ENCODE data around the gene E2F8. TPM values are rescaled to one million over a fixed set of nuclear protein-coding genes. Genes with fewer than 3 reads are reported as not detected.

Gene E2F8
- total RNA-seq, 1 donor from 2014 or later = 1.7 TPM

- no peak overlapping the region for H3K27ac Mint-ChIP-seq (ENCODE audit: unreplicated experiment)
- no peaks in the 10 kb centered on the region for H3K9me3 Mint-ChIP-seq (ENCODE audit: unreplicated experiment)
- no peak for DNase-seq (ENCODE audit: extremely low spot score, unreplicated experiment)
- H3K27me3 Mint-ChIP-seq (ENCODE audit: unreplicated experiment) = no peaks in the 10 kb centered on the region
- no peak overlapping the region for H3K4me3 Mint-ChIP-seq (ENCODE audit: unreplicated experiment)
- no peaks in the 10 kb centered on the region for H3K4me1 Mint-ChIP-seq (ENCODE audit: unreplicated experiment)
- peaks cover under 1% of the 10 kb centered on the region for H3K36me3 Mint-ChIP-seq (ENCODE audit: unreplicated experiment)
- no peak for TF ChIP-seq CTCF (IDR thresholded peaks at IDR 0.05)
These were observed 11.1 kb downstream of the E2F8 start for GRCh38 chr11:19229671-19230070.

GRCh38 chr11:19228968-19229367, 11.8 kb downstream of the E2F8 start:
- peaks cover 3% of the 10 kb centered on the region for H3K36me3 Mint-ChIP-seq (ENCODE audit: unreplicated experiment)
- no peaks in the 10 kb centered on the region for H3K9me3 Mint-ChIP-seq (ENCODE audit: unreplicated experiment)
- H3K27me3 Mint-ChIP-seq (ENCODE audit: unreplicated experiment) = no peaks in the 10 kb centered on the region
- TF ChIP-seq CTCF (IDR thresholded peaks at IDR 0.05) = no peak
- DNase-seq (ENCODE audit: extremely low spot score, unreplicated experiment) = no peak
- no peak overlapping the region for H3K27ac Mint-ChIP-seq (ENCODE audit: unreplicated experiment)
- H3K4me1 Mint-ChIP-seq (ENCODE audit: unreplicated experiment) = no peaks in the 10 kb centered on the region
- H3K4me3 Mint-ChIP-seq (ENCODE audit: unreplicated experiment) = no peak overlapping the region

GRCh38 chr11:19226378-19227195, 14.2 kb downstream of the E2F8 start:
- H3K9me3 Mint-ChIP-seq (ENCODE audit: unreplicated experiment) = no peaks in the 10 kb centered on the region
- H3K4me3 Mint-ChIP-seq (ENCODE audit: unreplicated experiment) = no peak overlapping the region
- no peak for TF ChIP-seq CTCF (IDR thresholded peaks at IDR 0.05)
- no peaks in the 10 kb centered on the region for H3K4me1 Mint-ChIP-seq (ENCODE audit: unreplicated experiment)
- peaks cover 3% of the 10 kb centered on the region for H3K36me3 Mint-ChIP-seq (ENCODE audit: unreplicated experiment)
- H3K27ac Mint-ChIP-seq (ENCODE audit: unreplicated experiment) = no peak overlapping the region
- H3K27me3 Mint-ChIP-seq (ENCODE audit: unreplicated experiment) = no peaks in the 10 kb centered on the region
- no peak for DNase-seq (ENCODE audit: extremely low spot score, unreplicated experiment)

GRCh38 chr11:19225581-19225980, 15.2 kb downstream of the E2F8 start:
- Mint-ChIP-seq H3K36me3 (ENCODE audit: unreplicated experiment) (peaks cover 3% of the 10 kb centered on the region), H3K27ac (ENCODE audit: unreplicated experiment) (no peak overlapping the region), H3K4me1 (ENCODE audit: unreplicated experiment) (no peaks in the 10 kb centered on the region), H3K27me3 (ENCODE audit: unreplicated experiment) (no peaks in the 10 kb centered on the region), H3K9me3 (ENCODE audit: unreplicated experiment) (no peaks in the 10 kb centered on the region), H3K4me3 (ENCODE audit: unreplicated experiment) (no peak overlapping the region)
- no peak for TF ChIP-seq CTCF (IDR thresholded peaks at IDR 0.05)
- DNase-seq (ENCODE audit: extremely low spot score, unreplicated experiment) = no peak

GRCh38 chr11:19225123-19225522, 15.6 kb downstream of the E2F8 start:
- no peaks in the 10 kb centered on the region for H3K9me3 Mint-ChIP-seq (ENCODE audit: unreplicated experiment)
- no peak for DNase-seq (ENCODE audit: extremely low spot score, unreplicated experiment)
- H3K4me1 Mint-ChIP-seq (ENCODE audit: unreplicated experiment) = no peaks in the 10 kb centered on the region
- H3K4me3 Mint-ChIP-seq (ENCODE audit: unreplicated experiment) = no peak overlapping the region
- H3K36me3 Mint-ChIP-seq (ENCODE audit: unreplicated experiment) = peaks cover 3% of the 10 kb centered on the region
- no peaks in the 10 kb centered on the region for H3K27me3 Mint-ChIP-seq (ENCODE audit: unreplicated experiment)
- no peak overlapping the region for H3K27ac Mint-ChIP-seq (ENCODE audit: unreplicated experiment)
- no peak for TF ChIP-seq CTCF (IDR thresholded peaks at IDR 0.05)
